Fibroblast of pulmonary artery (primary cell): ENCODE data around the gene SH3BP4.

ENCODE experiments used
- DNase-seq: peaks from one replicate; pipeline ENCODE4 v3.0.0-alpha.2; 2010; ENCODE audit warnings: low read depth
- H3K4me3 ChIP-seq: replicated peaks from 2 replicates; pipeline ENCODE4 v1.5.1; 2011; ENCODE audit warnings: low read depth, mild to moderate bottlenecking, control low read depth, low read length, moderate library complexity
- CTCF ChIP-seq: IDR thresholded peaks from 2 replicates; pipeline ENCODE4 v1.5.1; 2011; ENCODE audit warnings: mild to moderate bottlenecking, control low read depth, low read length, inconsistent platforms; ENCODE audit errors: missing control alignments

SH3BP4 gene

GRCh38 chr2:234967201-234967869 is 15.5 kb downstream of the SH3BP4 start:
- TF ChIP-seq CTCF = no peak
- DNase-seq = no peak
- H3K4me3 ChIP-seq = no peak overlapping the region

- no peak overlapping the region for H3K4me3 ChIP-seq
- TF ChIP-seq CTCF = no peak
- no peak for DNase-seq
Measured at GRCh38 chr2:234967870-234968208, 16.0 kb downstream of the SH3BP4 start.

- DNase-seq = no peak
- H3K4me3 ChIP-seq = no peak overlapping the region
- no peak for TF ChIP-seq CTCF
Measured at GRCh38 chr2:234968631-234969305, 17.0 kb downstream of the SH3BP4 start.

- no peak for DNase-seq
- no peak for TF ChIP-seq CTCF
- no peak overlapping the region for H3K4me3 ChIP-seq
Measured at GRCh38 chr2:234969306-234970098, 17.7 kb downstream of the SH3BP4 start.

GRCh38 chr2:234970099-234970440 is 18.3 kb downstream of the SH3BP4 start:
- no peak overlapping the region for H3K4me3 ChIP-seq
- TF ChIP-seq CTCF = no peak
- DNase-seq = no peak

- DNase-seq = no peak
- no peak overlapping the region for H3K4me3 ChIP-seq
- TF ChIP-seq CTCF = no peak
Measured at GRCh38 chr2:234970477-234970882, 18.7 kb downstream of the SH3BP4 start.
